WI38 (cell line): ENCODE measurements around the gene YPEL3.

Experiments
- H3K4me3 ChIP-seq: 2 replicates; pipeline ENCODE4 v1.5.1; 2011; ENCODE audit warnings: low read depth, mild to moderate bottlenecking, control low read depth, low read length
- TF ChIP-seq, protein P1 (sequence below): IDR thresholded peaks from 2 replicates; pipeline ENCODE4 v1.5.1; 2012; ENCODE audit warnings: low read depth, mild to moderate bottlenecking, control low read depth, low read length

The YPEL3 gene

DNA sequence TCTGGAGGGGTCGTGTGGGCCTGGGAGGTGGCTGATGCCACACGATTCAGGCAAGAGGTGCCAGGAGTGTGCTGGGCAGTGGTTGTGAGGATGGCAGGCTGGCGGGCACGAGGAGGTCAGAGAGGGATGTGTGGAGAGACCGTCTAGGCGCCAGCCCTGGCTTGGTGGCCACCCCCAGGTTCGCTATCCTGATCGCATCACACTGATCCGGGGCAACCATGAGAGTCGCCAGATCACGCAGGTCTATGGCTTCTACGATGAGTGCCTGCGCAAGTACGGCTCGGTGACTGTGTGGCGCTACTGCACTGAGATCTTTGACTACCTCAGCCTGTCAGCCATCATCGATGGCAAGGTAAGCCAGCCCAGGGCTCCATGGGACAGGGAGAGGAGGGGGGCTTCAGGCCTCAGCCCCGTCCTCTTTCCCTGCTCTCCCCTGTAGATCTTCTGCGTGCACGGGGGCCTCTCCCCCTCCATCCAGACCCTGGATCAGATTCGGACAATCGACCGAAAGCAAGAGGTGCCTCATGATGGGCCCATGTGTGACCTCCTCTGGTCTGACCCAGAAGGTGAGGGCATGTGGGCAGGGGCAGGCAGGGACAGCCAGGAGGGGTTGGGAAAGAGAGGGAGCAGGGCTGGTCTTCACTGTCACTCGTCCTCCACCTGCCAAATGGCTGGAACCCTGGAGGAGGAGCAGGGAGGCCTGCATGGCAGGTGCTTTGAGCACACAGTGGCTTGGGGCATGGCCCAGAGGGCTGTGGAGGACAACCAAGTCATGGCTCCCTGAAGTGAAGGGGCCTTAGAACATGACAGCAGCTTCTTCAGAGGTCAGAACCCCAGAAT lies 12.6 kb downstream of the YPEL3 start:
- TF ChIP-seq, protein P1, sequence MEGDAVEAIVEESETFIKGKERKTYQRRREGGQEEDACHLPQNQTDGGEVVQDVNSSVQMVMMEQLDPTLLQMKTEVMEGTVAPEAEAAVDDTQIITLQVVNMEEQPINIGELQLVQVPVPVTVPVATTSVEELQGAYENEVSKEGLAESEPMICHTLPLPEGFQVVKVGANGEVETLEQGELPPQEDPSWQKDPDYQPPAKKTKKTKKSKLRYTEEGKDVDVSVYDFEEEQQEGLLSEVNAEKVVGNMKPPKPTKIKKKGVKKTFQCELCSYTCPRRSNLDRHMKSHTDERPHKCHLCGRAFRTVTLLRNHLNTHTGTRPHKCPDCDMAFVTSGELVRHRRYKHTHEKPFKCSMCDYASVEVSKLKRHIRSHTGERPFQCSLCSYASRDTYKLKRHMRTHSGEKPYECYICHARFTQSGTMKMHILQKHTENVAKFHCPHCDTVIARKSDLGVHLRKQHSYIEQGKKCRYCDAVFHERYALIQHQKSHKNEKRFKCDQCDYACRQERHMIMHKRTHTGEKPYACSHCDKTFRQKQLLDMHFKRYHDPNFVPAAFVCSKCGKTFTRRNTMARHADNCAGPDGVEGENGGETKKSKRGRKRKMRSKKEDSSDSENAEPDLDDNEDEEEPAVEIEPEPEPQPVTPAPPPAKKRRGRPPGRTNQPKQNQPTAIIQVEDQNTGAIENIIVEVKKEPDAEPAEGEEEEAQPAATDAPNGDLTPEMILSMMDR: no peak
- no peak overlapping the region for H3K4me3 ChIP-seq

DNA sequence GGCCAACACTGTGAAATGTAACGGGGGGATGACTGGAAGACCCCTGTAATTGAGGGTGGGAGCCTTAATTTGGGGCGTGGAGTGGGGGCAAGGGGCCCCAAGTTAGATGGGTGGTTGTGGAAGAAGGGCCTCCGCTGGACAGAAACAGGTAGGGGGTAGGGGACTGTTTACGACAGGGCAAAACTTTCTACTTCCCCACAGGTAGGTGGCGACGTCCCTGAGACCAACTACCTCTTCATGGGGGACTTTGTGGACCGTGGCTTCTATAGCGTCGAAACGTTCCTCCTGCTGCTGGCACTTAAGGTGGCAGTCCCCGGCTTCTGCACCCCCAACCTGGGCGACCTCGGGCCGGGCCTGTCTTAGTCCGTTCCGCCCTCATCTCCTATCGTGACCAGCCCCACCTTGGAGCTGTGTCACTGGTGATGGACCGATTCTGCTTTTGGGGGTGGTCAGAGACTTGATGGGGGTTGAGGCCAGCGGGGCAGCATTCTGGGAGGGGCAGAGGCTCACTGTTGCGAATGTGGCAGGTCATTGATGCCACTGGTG lies 13.4 kb downstream of the YPEL3 start:
- H3K4me3 ChIP-seq: no peak overlapping the region
- TF ChIP-seq, protein P1: no peak

DNA sequence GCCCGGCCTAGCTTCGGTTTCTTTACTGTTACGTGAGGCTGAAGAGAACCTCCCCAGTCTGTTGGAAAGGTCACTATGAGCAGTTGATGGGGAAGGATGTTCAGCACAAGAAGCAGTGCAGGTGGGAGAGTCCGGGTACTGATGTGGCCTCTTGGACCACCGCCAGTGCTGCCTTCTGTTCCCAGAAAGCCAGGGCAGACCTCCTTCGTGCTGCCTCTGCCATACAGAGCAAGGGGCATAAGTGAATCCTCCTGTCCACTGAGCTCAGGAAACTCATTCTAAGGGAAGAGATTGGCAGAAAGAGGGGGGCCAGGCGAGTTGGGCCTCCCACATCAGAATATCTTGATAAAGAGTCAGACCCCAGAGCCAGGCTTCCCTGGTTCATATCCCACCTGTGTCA lies 16.5 kb downstream of the YPEL3 start:
- H3K4me3 ChIP-seq: no peak overlapping the region
- TF ChIP-seq, protein P1: no peak

DNA sequence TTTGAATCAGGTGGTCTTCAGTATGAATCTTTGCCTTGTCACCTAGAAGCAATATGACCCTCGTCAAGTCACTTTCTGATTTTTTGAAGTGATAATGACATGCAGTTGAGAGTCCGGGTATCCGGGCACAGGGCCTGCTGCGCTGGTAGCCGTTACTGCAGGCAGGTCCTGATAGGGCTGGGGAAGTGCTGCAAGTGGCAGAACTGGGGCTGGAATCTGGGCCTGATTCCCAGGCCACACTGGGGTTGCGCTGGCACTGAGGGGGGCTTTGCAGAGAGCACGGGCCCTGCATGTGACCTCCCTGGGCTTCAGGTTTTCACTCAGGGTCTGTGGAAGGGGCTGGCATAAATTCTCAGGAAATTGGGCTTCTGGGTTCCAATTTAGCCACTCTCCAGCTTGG lies 17.3 kb downstream of the YPEL3 start:
- H3K4me3 ChIP-seq: no peak overlapping the region
- TF ChIP-seq, protein P1: no peak

DNA sequence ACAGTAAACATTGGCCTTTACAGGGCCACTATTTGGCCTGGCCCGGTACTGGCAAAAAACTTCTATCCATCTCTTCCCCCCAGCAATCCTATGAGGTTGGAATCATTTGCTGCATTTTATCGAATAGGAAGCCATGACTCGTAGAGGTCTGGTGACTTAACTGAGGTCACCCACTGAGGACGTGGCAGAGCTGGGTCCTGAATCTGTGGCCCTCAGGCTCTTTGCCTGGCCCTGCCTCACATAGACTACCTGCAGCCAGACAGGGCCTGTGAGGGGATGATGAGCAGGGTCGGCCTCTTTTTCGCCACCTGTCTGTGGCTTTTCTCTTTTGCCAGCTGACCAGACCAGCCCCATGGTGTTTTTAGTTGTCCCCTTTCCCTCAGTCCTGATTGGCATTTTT lies 18.4 kb downstream of the YPEL3 start:
- TF ChIP-seq, protein P1: no peak
- peak overlapping the region; percentile 98 for H3K4me3 ChIP-seq

DNA sequence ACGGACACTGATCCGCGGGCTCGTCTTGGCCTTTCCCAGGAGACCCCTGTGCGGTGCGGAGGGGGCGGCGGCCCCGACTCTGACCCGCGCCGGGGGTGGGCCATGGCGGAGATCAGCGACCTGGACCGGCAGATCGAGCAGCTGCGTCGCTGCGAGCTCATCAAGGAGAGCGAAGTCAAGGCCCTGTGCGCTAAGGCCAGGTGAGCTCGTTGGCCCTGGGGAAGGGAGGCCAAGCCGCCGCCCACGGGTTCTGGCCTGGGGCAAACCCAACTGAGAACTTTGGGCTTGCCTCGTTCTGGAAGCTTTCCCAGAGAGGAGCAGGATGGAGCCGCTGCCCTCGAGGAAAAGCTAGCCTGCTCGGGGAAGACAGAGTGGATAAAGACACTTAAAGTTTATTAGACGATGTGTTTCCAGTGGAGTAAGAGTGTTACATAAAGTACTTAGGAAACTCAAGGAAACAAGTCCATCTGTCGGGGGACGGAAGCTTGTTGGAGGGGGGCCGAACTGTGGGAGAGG lies 19.7 kb downstream of the YPEL3 start:
- TF ChIP-seq, protein P1: no peak

More for the DNA sequence above, 19.7 kb downstream of the YPEL3 start:
- peak overlapping the region; percentile 98 for H3K4me3 ChIP-seq
